Omental fat pad (tissue), 4 donors: Measurements from ENCODE around the gene MAPT. TPM values are rescaled to one million over a fixed set of nuclear protein-coding genes. Genes with fewer than 3 reads are reported as not detected.

ENCODE experiments used
- ATAC-seq: fragments of 150-250 bp; one replicate; pipeline ENCODE4 v1.9.1; 2016; ENCODE audit warnings: mild to moderate bottlenecking, moderate library complexity; ENCODE audit not compliant: low FRiP score
- DNase-seq: peaks from one replicate; pipeline ENCODE4 v3.0.0-alpha.2; 2019; ENCODE audit warnings: low spot score
- CTCF ChIP-seq, 3 donors: fragments of 450-650 bp; IDR thresholded peaks; one replicate each; pipeline ENCODE4 v1.5.1; 2016 to 2017; ENCODE audit warnings: antibody characterized with exemption in 3 of 3, mild to moderate bottlenecking in 3 of 3, moderate library complexity in 2 of 3
- total RNA-seq, 4 donors: library from RNA; depleted of rRNA; stranded (reverse); fragments of >200 nt; gene quantifications; one replicate each; pipeline ENCODE4 v1.1.0, GENCODE V29; 2016

The MAPT gene
- total RNA-seq, 4 donors from 2014 or later, result 4.3 to 18.2 (median 6.4) TPM

- DNase-seq (no peak), ATAC-seq (no peak)
- TF ChIP-seq CTCF (IDR thresholded peaks at IDR 0.05), result no peak
Measured at GRCh38 chr17:46030752-46031151, 136.4 kb downstream of the MAPT start.

GRCh38 chr17:46031440-46031839, 137.1 kb downstream of the MAPT start:
- no peak for TF ChIP-seq CTCF (IDR thresholded peaks at IDR 0.05)
- ATAC-seq, result no peak

GRCh38 chr17:46031920-46032319, 137.6 kb downstream of the MAPT start:
- ATAC-seq, result no peak
- DNase-seq, result no peak
- TF ChIP-seq CTCF (IDR thresholded peaks at IDR 0.05), result no peak

More at GRCh38 chr17:46031440-46031839, 137.1 kb downstream of the MAPT start:
- no peak for DNase-seq

- no peak for TF ChIP-seq CTCF (IDR thresholded peaks at IDR 0.05)
- ATAC-seq, result no peak
- DNase-seq, result no peak
Measured at GRCh38 chr17:46032909-46033308, 138.6 kb downstream of the MAPT start.

- no peak for ATAC-seq
- no peak for DNase-seq
- no peak for TF ChIP-seq CTCF (IDR thresholded peaks at IDR 0.05)
Measured at GRCh38 chr17:46033392-46033791, 139.0 kb downstream of the MAPT start.

GRCh38 chr17:46035112-46035818, 140.9 kb downstream of the MAPT start:
- TF ChIP-seq CTCF (IDR thresholded peaks at IDR 0.05), result no peak
- DNase-seq (no peak), ATAC-seq (no peak)

- no peak for TF ChIP-seq CTCF (IDR thresholded peaks at IDR 0.05)
- DNase-seq (no peak), ATAC-seq (no peak)
Measured at GRCh38 chr17:46036491-46036890, 142.1 kb downstream of the MAPT start.
